Measurements from ENCODE around the gene TSKS. TPM values are rescaled to one million over a fixed set of nuclear protein-coding genes. Genes with fewer than 3 reads are reported as not detected.

The TSKS gene
- total and polyA plus RNA-seq, 2 donors (not counting 3 experiments of a cell fraction or from before 2014, with no cell fraction given) = 0.03 TPM; not detected in 1

- TF ChIP-seq GATA2 (IDR thresholded peaks at IDR 0.05; ENCODE audit: insufficient read depth, insufficient read length, low read depth, low read length) = no peak
- no peak for TF ChIP-seq JUN (IDR thresholded peaks at IDR 0.05; ENCODE audit: borderline replicate concordance, insufficient read depth, insufficient read length, low read depth)
- TF ChIP-seq, protein P1, sequence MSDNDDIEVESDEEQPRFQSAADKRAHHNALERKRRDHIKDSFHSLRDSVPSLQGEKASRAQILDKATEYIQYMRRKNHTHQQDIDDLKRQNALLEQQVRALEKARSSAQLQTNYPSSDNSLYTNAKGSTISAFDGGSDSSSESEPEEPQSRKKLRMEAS (IDR thresholded peaks at IDR 0.05; ENCODE audit: insufficient read depth, insufficient read length) = no peak
- TF ChIP-seq, protein P2, sequence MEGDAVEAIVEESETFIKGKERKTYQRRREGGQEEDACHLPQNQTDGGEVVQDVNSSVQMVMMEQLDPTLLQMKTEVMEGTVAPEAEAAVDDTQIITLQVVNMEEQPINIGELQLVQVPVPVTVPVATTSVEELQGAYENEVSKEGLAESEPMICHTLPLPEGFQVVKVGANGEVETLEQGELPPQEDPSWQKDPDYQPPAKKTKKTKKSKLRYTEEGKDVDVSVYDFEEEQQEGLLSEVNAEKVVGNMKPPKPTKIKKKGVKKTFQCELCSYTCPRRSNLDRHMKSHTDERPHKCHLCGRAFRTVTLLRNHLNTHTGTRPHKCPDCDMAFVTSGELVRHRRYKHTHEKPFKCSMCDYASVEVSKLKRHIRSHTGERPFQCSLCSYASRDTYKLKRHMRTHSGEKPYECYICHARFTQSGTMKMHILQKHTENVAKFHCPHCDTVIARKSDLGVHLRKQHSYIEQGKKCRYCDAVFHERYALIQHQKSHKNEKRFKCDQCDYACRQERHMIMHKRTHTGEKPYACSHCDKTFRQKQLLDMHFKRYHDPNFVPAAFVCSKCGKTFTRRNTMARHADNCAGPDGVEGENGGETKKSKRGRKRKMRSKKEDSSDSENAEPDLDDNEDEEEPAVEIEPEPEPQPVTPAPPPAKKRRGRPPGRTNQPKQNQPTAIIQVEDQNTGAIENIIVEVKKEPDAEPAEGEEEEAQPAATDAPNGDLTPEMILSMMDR (IDR thresholded peaks at IDR 0.05; ENCODE audit: extremely low read depth in 1 of 2, insufficient read depth in 1 of 2, low read depth in 1 of 2, low read length in 2 of 2) = no peak
- no peak for TF ChIP-seq POLR2A (IDR thresholded peaks at IDR 0.05; ENCODE audit: low read depth, low read length)
- TF ChIP-seq POLR2AphosphoS5 (IDR thresholded peaks at IDR 0.05; ENCODE audit: insufficient read depth, low read depth, low read length) = no peak
- TF ChIP-seq FOS (IDR thresholded peaks at IDR 0.05; ENCODE audit: borderline replicate concordance, insufficient read depth, low read length) = no peak
- no peak for TF ChIP-seq EZH2 (IDR thresholded peaks at IDR 0.05; ENCODE audit: borderline replicate concordance, low read depth, low read length, severe bottlenecking)
- TF ChIP-seq MYC (IDR thresholded peaks at IDR 0.05; ENCODE audit: low read depth, low read length) = no peak
- Histone ChIP-seq H2AFZ (ENCODE audit: low read depth, low read length) (no peak overlapping the region), H3K79me2 (ENCODE audit: control insufficient read depth, insufficient read depth, low read length) (no peaks in the 10 kb centered on the region), H3K4me2 (ENCODE audit: insufficient read depth, low read length) (no peak overlapping the region), H3K9ac (replicated peaks; ENCODE audit: extremely low read depth, insufficient read depth, low read length) (no peak overlapping the region), H3K27me3 (ENCODE audit: control insufficient read depth in 2 of 2, insufficient read depth in 2 of 2, low read length in 2 of 2) (no peaks in the 10 kb centered on the region), H3K27ac (ENCODE audit: insufficient read depth, low read depth, low read length) (no peak overlapping the region), H3K36me3 (ENCODE audit: control insufficient read depth in 2 of 2, extremely low read depth in 1 of 2, insufficient read depth in 2 of 2, low read length in 2 of 2) (peaks cover 0 to 7% of the 10 kb centered on the region in 2 experiments), H3K4me3 (replicated peaks in 1 of 3; ENCODE audit: insufficient read depth in 1 of 3, low read depth in 1 of 3, low read length in 3 of 3) (no peak overlapping the region), H3K9me1 (replicated peaks; ENCODE audit: control insufficient read depth, extremely low read depth, insufficient read depth, low read length) (no peaks in the 10 kb centered on the region), H3K4me1 (ENCODE audit: control insufficient read depth, extremely low read depth, insufficient read depth, low read length) (no peaks in the 10 kb centered on the region), H4K20me1 (replicated peaks; ENCODE audit: control insufficient read depth, extremely low read depth, insufficient read depth, low read length) (no peaks in the 10 kb centered on the region), H3K9me3 (replicated peaks; ENCODE audit: control insufficient read depth, insufficient read depth, low read length) (no peaks in the 10 kb centered on the region)
- intact Hi-C loops (cut with micrococcal nuclease) = no loop called here
- no peak for DNase-seq (ENCODE audit: low read depth, low spot score)
- POLR2A ChIA-PET = no interaction called here
- CTCF ChIA-PET = interaction anchor here (1.3 kb wide), 1 partner anchor 13 kb away, joined by 3 read pairs; no protein-coding TSS in a partner anchor
- no peak for FAIRE-seq
- no TSS peak for BruUV-seq (replicated peaks)
- dilution Hi-C loops (cut with MboI; ENCODE audit: extremely low pct_ligation_motif_present, low sequenced_read_pairs) = no loop called here
Measured at GRCh38 chr19:49696865-49697264, 66.2 kb downstream of the TSKS start.

All from endothelial cell of umbilical vein (primary cell).